Measurements from ENCODE around the gene SYNDIG1L. TPM values are rescaled to one million over a fixed set of nuclear protein-coding genes. Genes with fewer than 3 reads are reported as not detected.

SYNDIG1L gene
- total and polyA plus RNA-seq, 12 donors, result 0.05 to 0.51 (median 0.23) TPM; not detected in 5

DNA sequence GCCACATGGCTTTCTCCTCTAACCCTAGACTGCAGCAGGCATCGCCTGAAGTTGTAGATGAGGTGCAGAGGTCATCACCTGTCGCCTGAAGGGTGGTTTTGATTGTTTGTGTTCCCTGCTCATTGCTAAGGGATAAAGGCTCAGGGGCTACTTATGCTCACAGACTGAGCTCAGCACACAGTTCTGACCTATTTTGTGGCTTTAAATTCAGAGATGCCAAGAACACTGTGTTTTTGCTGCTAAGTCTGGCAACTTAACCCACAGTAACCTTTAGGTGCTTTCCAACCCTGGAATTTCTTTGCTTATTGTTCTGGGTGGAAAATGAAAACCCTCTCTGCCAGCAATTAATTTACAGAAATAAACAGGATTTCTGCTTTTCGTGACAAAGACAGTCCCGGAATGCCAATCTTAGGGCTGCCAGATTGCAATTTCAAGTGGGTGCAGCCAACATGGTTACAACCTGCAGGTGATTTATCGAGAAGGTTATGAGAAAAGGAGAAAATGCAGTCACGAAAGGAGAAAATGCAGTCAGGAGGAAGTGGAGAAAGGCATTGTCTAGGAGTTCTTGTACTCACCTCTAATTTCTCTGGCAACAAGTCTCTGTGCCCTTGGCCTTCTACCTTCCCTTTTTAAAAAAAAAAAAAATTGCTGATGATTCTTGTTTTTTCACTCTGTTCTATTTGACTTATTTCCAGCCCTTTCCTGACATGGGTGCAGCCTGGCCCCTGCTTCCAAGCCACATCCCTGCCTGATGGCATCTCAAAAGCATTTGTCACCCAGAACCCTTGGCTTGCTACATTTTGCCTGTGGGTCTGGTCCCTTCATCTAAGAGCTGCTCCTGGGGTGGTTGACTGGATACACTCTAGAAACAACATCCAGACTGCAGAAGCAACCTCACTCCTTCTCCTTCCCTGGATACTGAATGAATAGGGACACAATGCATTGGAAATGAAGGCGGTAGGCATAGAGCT lies 43.8 kb upstream of the SYNDIG1L start:
- intact Hi-C loops (cut with DNase I), result loop anchor here in 1 of 2 donors (10.0 kb wide), 1 partner anchor 105 kb away; no protein-coding TSS in a partner anchor
- no peaks in the 10 kb centered on the region for H3K27me3 ChIP-seq
- 61 to 84% (median 78%) methylated on average over 7 of the region's 7 CpGs for WGBS, 4 donors
- no peak overlapping the region for H3K4me3 ChIP-seq
- no peaks in the 10 kb centered on the region for H3K9me3 ChIP-seq (replicated peaks in 1 of 3)
- no peak overlapping the region for H3K27ac ChIP-seq
- TF ChIP-seq, protein P1, sequence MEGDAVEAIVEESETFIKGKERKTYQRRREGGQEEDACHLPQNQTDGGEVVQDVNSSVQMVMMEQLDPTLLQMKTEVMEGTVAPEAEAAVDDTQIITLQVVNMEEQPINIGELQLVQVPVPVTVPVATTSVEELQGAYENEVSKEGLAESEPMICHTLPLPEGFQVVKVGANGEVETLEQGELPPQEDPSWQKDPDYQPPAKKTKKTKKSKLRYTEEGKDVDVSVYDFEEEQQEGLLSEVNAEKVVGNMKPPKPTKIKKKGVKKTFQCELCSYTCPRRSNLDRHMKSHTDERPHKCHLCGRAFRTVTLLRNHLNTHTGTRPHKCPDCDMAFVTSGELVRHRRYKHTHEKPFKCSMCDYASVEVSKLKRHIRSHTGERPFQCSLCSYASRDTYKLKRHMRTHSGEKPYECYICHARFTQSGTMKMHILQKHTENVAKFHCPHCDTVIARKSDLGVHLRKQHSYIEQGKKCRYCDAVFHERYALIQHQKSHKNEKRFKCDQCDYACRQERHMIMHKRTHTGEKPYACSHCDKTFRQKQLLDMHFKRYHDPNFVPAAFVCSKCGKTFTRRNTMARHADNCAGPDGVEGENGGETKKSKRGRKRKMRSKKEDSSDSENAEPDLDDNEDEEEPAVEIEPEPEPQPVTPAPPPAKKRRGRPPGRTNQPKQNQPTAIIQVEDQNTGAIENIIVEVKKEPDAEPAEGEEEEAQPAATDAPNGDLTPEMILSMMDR (IDR thresholded peaks at IDR 0.05), result no peak
- no peak for TF ChIP-seq POLR2A (IDR thresholded peaks at IDR 0.05)
- peaks cover 7 to 11% of the 10 kb centered on the region in 2 donors for H3K4me1 ChIP-seq (replicated peaks in 1 of 2)
- H3K36me3 ChIP-seq (replicated peaks in 1 of 2), result no peaks in the 10 kb centered on the region
- no peak for DNase-seq

DNA sequence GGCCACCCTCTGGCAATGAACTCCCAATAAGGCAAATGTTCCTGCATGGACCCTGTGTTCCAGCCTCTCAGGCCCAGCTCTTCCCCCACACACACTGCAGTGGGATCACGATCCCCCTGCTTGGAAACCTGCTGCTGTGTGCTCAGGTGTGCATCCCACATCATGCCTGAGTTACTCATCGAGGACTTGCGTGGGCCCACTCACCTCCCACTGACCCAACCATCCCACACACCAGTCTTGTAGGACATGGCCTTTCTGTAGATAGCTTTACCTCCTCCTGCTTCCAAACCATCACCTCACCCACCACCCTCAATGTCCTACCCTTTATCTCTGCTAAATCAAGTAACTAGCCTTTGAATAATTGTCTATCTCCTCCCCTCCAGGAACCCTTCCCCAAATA lies 42.5 kb upstream of the SYNDIG1L start:
- H3K9me3 ChIP-seq (replicated peaks in 1 of 3), result no peaks in the 10 kb centered on the region
- peaks cover 7 to 10% of the 10 kb centered on the region in 2 donors for H3K4me1 ChIP-seq (replicated peaks in 1 of 2)
- no peak for DNase-seq
- intact Hi-C loops (cut with DNase I), result no loop called here
- no peaks in the 10 kb centered on the region for H3K36me3 ChIP-seq (replicated peaks in 1 of 2)
- H3K4me3 ChIP-seq, result no peak overlapping the region
- TF ChIP-seq, protein P1 (IDR thresholded peaks at IDR 0.05), result no peak
- H3K27ac ChIP-seq, result no peak overlapping the region
- 95 to 100% (median 98%) methylated on average over 3 of the region's 3 CpGs for WGBS, 4 donors
- H3K27me3 ChIP-seq, result no peaks in the 10 kb centered on the region

DNA sequence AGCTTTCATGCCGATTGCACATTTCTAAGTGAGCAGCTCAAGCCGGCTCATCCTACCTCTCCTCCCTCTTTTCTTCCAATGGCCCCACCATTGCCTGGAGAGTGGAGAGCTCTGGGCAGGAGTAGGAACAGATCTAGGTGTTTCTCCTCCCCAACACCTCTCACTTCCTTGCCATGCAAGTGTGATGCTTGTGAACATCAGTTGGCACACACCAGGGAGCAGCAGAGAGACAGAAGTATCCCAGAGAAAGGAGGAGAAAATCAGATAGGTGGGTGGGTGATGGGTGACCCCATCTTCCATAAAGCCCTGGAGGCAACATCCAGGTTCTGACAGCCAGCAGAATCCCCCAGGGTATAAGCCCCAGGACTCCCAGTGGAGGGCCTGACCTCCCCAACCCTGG lies 39.3 kb upstream of the SYNDIG1L start:
- no peak overlapping the region for H3K27ac ChIP-seq
- H3K27me3 ChIP-seq, result no peaks in the 10 kb centered on the region
- H3K4me3 ChIP-seq, result no peak overlapping the region
- TF ChIP-seq POLR2A (IDR thresholded peaks at IDR 0.05), result no peak
- TF ChIP-seq, protein P1 (IDR thresholded peaks at IDR 0.05), result no peak
- H3K4me1 ChIP-seq (replicated peaks in 1 of 2), result peaks cover 7 to 10% of the 10 kb centered on the region in 2 donors
- intact Hi-C loops (cut with DNase I), result no loop called here
- no peaks in the 10 kb centered on the region for H3K36me3 ChIP-seq (replicated peaks in 1 of 2)
- no peak for DNase-seq
- 88 to 100% (median 97%) methylated on average over 2 of the region's 2 CpGs for WGBS, 4 donors
- no peaks in the 10 kb centered on the region for H3K9me3 ChIP-seq (replicated peaks in 1 of 3)

DNA sequence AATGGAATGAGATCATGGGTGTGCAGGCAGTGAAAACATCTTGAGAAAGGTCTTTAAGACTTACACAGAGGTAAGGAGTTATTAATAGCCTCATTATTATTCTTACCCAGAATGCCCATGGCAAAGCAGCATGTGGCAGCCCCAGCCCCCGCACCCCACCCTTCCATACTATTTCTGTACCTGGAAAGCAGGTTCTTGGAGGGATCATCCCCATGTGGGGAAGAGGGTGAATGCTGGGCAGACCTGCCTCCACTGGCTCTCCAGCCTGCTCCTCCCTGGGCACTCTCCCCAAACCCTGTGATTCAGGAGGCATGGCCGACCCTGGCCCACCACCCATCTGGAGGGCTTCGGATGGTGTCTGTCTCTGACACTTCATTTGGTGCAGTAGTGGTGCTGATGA lies 38.8 kb upstream of the SYNDIG1L start:
- WGBS, 4 donors, result 90 to 100% (median 95%) methylated on average over 1 to 3 of the region's 3 CpGs
- Histone ChIP-seq H3K27me3 (no peaks in the 10 kb centered on the region), H3K27ac (no peak overlapping the region), H3K36me3 (replicated peaks in 1 of 2) (no peaks in the 10 kb centered on the region), H3K4me3 (no peak overlapping the region), H3K4me1 (replicated peaks in 1 of 2) (peaks cover 5% of the 10 kb centered on the region in 2 donors), H3K9me3 (replicated peaks in 1 of 3) (no peaks in the 10 kb centered on the region)
- no peak for DNase-seq
- TF ChIP-seq, protein P1 (IDR thresholded peaks at IDR 0.05), result no peak
- no peak for TF ChIP-seq POLR2A (IDR thresholded peaks at IDR 0.05)
- intact Hi-C loops (cut with DNase I), result no loop called here
